SU-DHL-6 (cell line): ENCODE data around the gene FHAD1.

Source experiments
- CTCF ChIP-seq: fragments of 200-600 bp; sonication (generic); IDR thresholded peaks from one replicate; pipeline ENCODE4 v1.5.1; 2017; ENCODE audit warnings: antibody characterized with exemption, mild to moderate bottlenecking, low read length, moderate library complexity; ENCODE audit not compliant: insufficient read depth, poor library complexity, severe bottlenecking
- EZH2phosphoT487 ChIP-seq: fragments of 200-600 bp; sonication (generic), shearing (Covaris generic); conservative IDR thresholded peaks from 2 replicates; pipeline ENCODE4 v1.6.1; 2018; ENCODE audit warnings: mild to moderate bottlenecking, antibody characterized with exemption, low read length, moderate library complexity, mixed read lengths

GRCh38 chr1:15368888-15369287, 121.9 kb downstream of the FHAD1 start:
- no peak for TF ChIP-seq CTCF
- no peak for TF ChIP-seq EZH2phosphoT487
